Cardiac muscle cell (in vitro differentiated cells and primary cell): ENCODE results near the gene PAQR7. TPM values are rescaled to one million over a fixed set of nuclear protein-coding genes. Genes with fewer than 3 reads are reported as not detected.

ENCODE experiments used
- DNase-seq, 2 donors: peaks; one replicate each; pipeline versions ENCODE4 v3.0.0 to v3.0.0-alpha.2; 2010 to 2017; ENCODE audit warnings: low read depth in 1 of 2, low spot score in 1 of 2
- H3K27ac ChIP-seq: fragments of 200-600 bp; sonication (generic); 2 replicates; pipeline ENCODE4 v1.5.1; 2016
- H3K27me3 ChIP-seq: fragments of 200-600 bp; sonication (generic); 2 replicates; pipeline ENCODE4 v1.6.0; 2016; ENCODE audit warnings: control low read depth
- H3K36me3 ChIP-seq: fragments of 200-600 bp; sonication (generic); 2 replicates; pipeline ENCODE4 v1.5.1; 2016; ENCODE audit warnings: control low read depth
- H3K4me1 ChIP-seq: fragments of 200-600 bp; sonication (generic); 2 replicates; pipeline ENCODE4 v1.8.1; 2017; ENCODE audit warnings: low read depth, mild to moderate bottlenecking, mixed run types
- H3K4me3 ChIP-seq: fragments of 200-600 bp; sonication (generic); 2 replicates; pipeline ENCODE4 v1.5.1; 2016; ENCODE audit warnings: mild to moderate bottlenecking
- H3K9me3 ChIP-seq: fragments of 200-600 bp; sonication (generic); 2 replicates; pipeline ENCODE4 v1.5.1; 2017; ENCODE audit warnings: low read depth, mild to moderate bottlenecking, control low read depth
- CTCF ChIP-seq: IDR thresholded peaks from 2 replicates; pipeline ENCODE4 v1.5.1; 2012; ENCODE audit warnings: low read depth, mild to moderate bottlenecking, low read length
- polyA plus RNA-seq: library from polyadenylated mRNA; unstranded; fragments of >200 nt; fragmentation: Nextera tagmentation; extraction: Ambion mirVana; gene quantifications from 2 replicates; pipeline ENCODE4 v1.2.1, GENCODE V29; 2016
- total RNA-seq: library from RNA; depleted of rRNA; stranded (reverse); fragments of >200 nt; gene quantifications from 2 replicates; pipeline ENCODE4 v1.2.3, GENCODE V29; 2016

The PAQR7 gene
- total and polyA plus RNA-seq, 2 experiments from 2014 or later: 3.1 to 12.5 TPM

DNA sequence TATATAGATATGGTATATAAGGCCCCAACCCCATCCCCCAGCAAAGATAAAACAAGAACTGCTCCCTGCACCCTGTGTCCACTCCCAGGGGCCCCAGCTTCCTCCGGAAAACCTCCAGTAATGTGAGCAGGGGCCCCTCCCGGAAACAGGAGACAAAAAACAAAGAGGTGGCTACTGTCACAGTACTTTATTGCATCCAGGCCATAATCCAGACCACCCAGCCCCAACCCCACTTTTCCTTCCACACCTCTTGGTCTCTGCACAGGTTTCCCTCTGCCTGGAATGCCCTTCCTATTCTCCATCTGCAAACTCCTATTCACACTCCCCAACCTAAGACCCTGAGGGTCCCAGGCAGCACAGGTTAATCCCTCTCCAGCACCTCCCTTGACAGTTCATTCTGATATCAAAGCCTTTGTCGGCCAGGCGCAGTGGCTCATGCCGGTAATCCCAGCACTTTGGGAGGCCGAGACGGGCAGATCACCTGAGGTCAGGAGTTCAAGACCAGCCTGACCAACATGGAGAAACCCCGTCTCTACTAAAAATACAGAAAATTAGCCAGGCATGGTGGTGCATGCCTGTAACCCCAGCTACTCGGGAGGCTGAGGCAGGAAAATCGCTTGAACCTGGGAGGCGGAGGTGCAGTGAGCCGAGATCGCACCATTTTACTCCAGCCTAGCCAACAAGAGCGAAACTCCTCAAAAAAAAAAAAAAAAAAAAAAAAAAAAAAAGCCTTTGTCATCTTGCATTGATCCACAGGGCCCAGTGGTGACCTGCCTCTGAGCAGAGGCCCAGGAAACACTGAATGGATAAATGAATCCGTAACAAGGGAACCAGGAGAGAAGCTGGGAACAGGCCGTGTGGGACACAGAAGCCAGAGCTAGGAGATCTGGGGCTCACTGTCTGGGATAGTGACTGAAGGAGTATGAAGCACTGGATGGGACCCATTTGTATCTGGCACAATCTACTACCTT is 13.9 kb downstream of the PAQR7 start:
- DNase-seq: no peak
- Histone ChIP-seq H3K27ac (peak overlapping the region; percentile 0), H3K36me3 (no peaks in the 10 kb centered on the region), H3K27me3 (no peaks in the 10 kb centered on the region), H3K4me1 (no peaks in the 10 kb centered on the region), H3K9me3 (no peaks in the 10 kb centered on the region), H3K4me3 (no peak overlapping the region)
- TF ChIP-seq CTCF: no peak

GRCh38 chr1:25858906-25859789 is 16.4 kb downstream of the PAQR7 start, which contains the start of gene AUNIP:
AUNIP (minus strand) TSS chr1:25859457; CDS start chr1:25859357, 100 bp downstream.
- DNase-seq: peak; percentile 92 to 94
- Histone ChIP-seq H3K4me1 (peaks cover 4% of the 10 kb centered on the region), H3K36me3 (no peaks in the 10 kb centered on the region), H3K27ac (peak within 1 kb of the TSS; percentile 28), H3K4me3 (peak within 1 kb of the TSS; percentile 43), H3K27me3 (no peaks in the 10 kb centered on the region), H3K9me3 (no peaks in the 10 kb centered on the region)
- TF ChIP-seq CTCF: no peak

DNA sequence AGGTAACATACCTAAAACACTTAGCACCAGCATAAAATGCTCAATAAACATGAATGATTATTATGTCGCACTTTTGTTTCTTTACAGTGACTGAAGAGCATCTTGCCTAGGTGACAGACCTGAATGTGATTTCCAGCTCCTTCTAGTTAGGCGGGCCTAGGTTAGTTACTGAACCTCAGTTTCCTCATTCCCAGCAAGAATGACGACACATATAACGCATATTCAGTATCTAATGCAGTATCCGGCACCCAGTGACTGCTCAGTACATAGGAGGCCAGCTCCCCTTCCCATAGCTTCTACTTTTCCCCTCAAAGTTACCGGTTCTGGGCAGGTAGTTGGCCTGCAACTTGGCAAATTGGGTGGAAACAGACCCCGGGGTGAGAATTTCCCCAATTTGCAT is 17.0 kb downstream of the PAQR7 start:
- Histone ChIP-seq H3K36me3 (no peaks in the 10 kb centered on the region), H3K9me3 (no peaks in the 10 kb centered on the region), H3K27me3 (no peaks in the 10 kb centered on the region), H3K4me1 (peaks cover 4% of the 10 kb centered on the region), H3K4me3 (peak overlapping the region; percentile 43), H3K27ac (no peak overlapping the region)
- DNase-seq: no peak
- no peak for TF ChIP-seq CTCF

- H3K27me3 ChIP-seq: no peaks in the 10 kb centered on the region
- no peaks in the 10 kb centered on the region for H3K36me3 ChIP-seq
- no peaks in the 10 kb centered on the region for H3K9me3 ChIP-seq
- H3K4me1 ChIP-seq: peaks cover 4% of the 10 kb centered on the region
- no peak for DNase-seq
- no peak for TF ChIP-seq CTCF
- H3K4me3 ChIP-seq: no peak overlapping the region
- H3K27ac ChIP-seq: no peak overlapping the region
Observed at GRCh38 chr1:25856856-25857255, 18.7 kb downstream of the PAQR7 start.

DNA sequence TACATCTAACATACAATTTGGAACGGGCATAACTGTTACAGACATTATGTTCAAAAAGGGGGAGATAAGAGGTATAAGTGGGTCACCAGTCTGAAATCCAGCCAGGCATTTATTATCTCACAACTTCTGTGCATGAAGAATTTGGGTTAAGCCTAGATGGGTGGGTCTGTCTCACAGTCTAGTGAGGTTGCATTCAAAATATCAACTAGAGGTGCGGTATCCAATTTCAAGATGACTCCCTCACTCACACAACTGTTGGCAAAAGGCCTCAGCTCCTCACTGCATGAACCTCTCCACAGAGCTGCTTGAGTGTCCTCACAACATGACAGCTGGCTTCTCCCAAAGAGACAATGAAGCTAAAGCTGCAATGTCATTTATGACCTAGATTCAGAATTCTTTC is 21.0 kb downstream of the PAQR7 start:
- Histone ChIP-seq H3K9me3 (no peaks in the 10 kb centered on the region), H3K27ac (no peak overlapping the region), H3K4me1 (peaks cover 4% of the 10 kb centered on the region), H3K4me3 (no peak overlapping the region), H3K27me3 (no peaks in the 10 kb centered on the region), H3K36me3 (no peaks in the 10 kb centered on the region)
- DNase-seq: no peak
- TF ChIP-seq CTCF: no peak
